ENCODE data around the gene STAT5A. TPM values are rescaled to one million over a fixed set of nuclear protein-coding genes. Genes with fewer than 3 reads are reported as not detected.
A peak's percentile ranks its signal among the peaks of the same experiment; 100 is the strongest.

STAT5A gene
- total and polyA plus RNA-seq, 2 experiments from 2014 or later: 2.3 to 18.1 TPM

- TF ChIP-seq ZNF462 (CRISPR knock-in tag; IDR thresholded peaks at IDR 0.05) (no peak), STAT1 (IDR thresholded peaks at IDR 0.05; ENCODE audit: unreplicated experiment) (no peak), ZNF114 (CRISPR knock-in tag; IDR thresholded peaks at IDR 0.05) (no peak)
Measured at GRCh38 chr17:42275527-42276358, 12.6 kb upstream of the STAT5A start (continued).

- Mint-ChIP-seq H3K9me3 (no peaks in the 10 kb centered on the region; the same call in 2 of the 3 replicates), H3K4me3 (peak within 1 kb of the TSS; percentile 87), H3K4me1 (peaks cover 42% of the 10 kb centered on the region), H3K27me3 (ENCODE audit: insufficient read depth, low read depth, poor library complexity) (peaks cover 12% of the 10 kb centered on the region), H3K27ac (peak within 1 kb of the TSS; percentile 76), H3K36me3 (ENCODE audit: low read depth) (no peaks in the 10 kb centered on the region)
- H3K4me2 ChIP-seq: peak within 1 kb of the TSS; percentile 98
- peak within 1 kb of the TSS; percentile 95 for H2AFZ ChIP-seq
- ATAC-seq (peak; percentile 31), DNase-seq (ENCODE audit: low spot score) (peak; percentile 85)
- peaks cover 46% of the 10 kb centered on the region for H3K4me1 ChIP-seq (ENCODE audit: insufficient read depth)
- H3K79me2 ChIP-seq (replicated peaks; ENCODE audit: insufficient read depth): peaks cover 41% of the 10 kb centered on the region
- peaks cover 11% of the 10 kb centered on the region for H3K27me3 ChIP-seq (ENCODE audit: insufficient read depth)
- peak within 1 kb of the TSS; percentile 87 for H3K4me3 ChIP-seq
- 0 out of 2 replicates have a peak, but pooled peaks cover 5% of the 10 kb centered on the region for H4K20me1 ChIP-seq (replicated peaks; ENCODE audit: insufficient read depth)
- H3K36me3 ChIP-seq (ENCODE audit: insufficient read depth): no peaks in the 10 kb centered on the region
- H3K9me2 ChIP-seq (ENCODE audit: insufficient read depth): no peaks in the 10 kb centered on the region
- peak within 1 kb of the TSS; percentile 46 for H3K27ac ChIP-seq (ENCODE audit: low read depth)
- peak; percentile 52; the same call in 1 of the 2 replicates for TF ChIP-seq POLR2AphosphoS5 (IDR thresholded peaks at IDR 0.05; ENCODE audit: low read depth)
- TF ChIP-seq JUNB (IDR thresholded peaks at IDR 0.05; ENCODE audit: unreplicated experiment): no peak
- H3F3A ChIP-seq (replicated peaks; ENCODE audit: low read depth): peaks cover 12% of the 10 kb centered on the region; the same call in 1 of the 2 replicates
Measured at GRCh38 chr17:42276359-42276608, 12.0 kb upstream of the STAT5A start, which contains the start of gene STAT5B. Gene STAT5B, minus strand, starts transcription at chr17:42276391. Its CDS starts 44,264 bp downstream, at chr17:42232127.

All from GM23338 (cell line).